OCI-LY3 (cell line): ENCODE measurements around the gene PROCR.
"Not testable (repeated sequence)": the region's sequence is repeated elsewhere in the genome, so short reads cannot be mapped to it uniquely, and the experiment has no call there.

Experiments used
- H2AFZ ChIP-seq: fragments of 200-600, 300-600 bp; shearing (Covaris generic); 2 replicates; pipeline ENCODE4 v1.6.0; 2014; ENCODE audit warnings: antibody characterized with exemption, low read depth, low read length
- H3K27ac ChIP-seq: fragments of 200-600, 300-600 bp; sonication (generic); 2 replicates; pipeline ENCODE4 v1.5.1; 2014; ENCODE audit warnings: mild to moderate bottlenecking, low read length, moderate library complexity, mixed read lengths
- H3K27me3 ChIP-seq: fragments of 200-600, 300-600 bp; sonication (generic); 2 replicates; pipeline ENCODE4 v1.6.1; 2014; ENCODE audit warnings: low read depth, low read length, mixed read lengths
- H3K36me3 ChIP-seq: fragments of 200-600, 300-600 bp; sonication (generic); replicated peaks from 2 replicates; pipeline ENCODE3; 2014; ENCODE audit warnings: low read depth, low read length, mixed read lengths
- H3K4me1 ChIP-seq: fragments of 300-600, 200-600 bp; sonication (generic); 2 replicates; pipeline ENCODE4 v1.6.1; 2014; ENCODE audit warnings: low read length, mixed read lengths
- H3K4me2 ChIP-seq: fragments of 200-600, 300-600 bp; sonication (generic); 2 replicates; pipeline ENCODE4 v1.6.1; 2014; ENCODE audit warnings: low read length, mixed read lengths
- H3K4me3 ChIP-seq: fragments of 300-600, 200-600 bp; sonication (generic); 2 replicates; pipeline ENCODE4 v1.5.1; 2014; ENCODE audit warnings: antibody characterized with exemption, mild to moderate bottlenecking, low read length, moderate library complexity
- H3K79me2 ChIP-seq: fragments of 300-600, 200-600 bp; shearing (Covaris generic); 2 replicates; pipeline ENCODE4 v1.6.1; 2014; ENCODE audit warnings: mild to moderate bottlenecking, low read length, mixed read lengths
- H3K9ac ChIP-seq: fragments of 300-600, 200-600 bp; shearing (Covaris generic); 2 replicates; pipeline ENCODE4 v1.6.0; 2014; ENCODE audit warnings: mild to moderate bottlenecking, low read length, moderate library complexity
- H3K9me3 ChIP-seq: fragments of 200-600, 300-600 bp; shearing (Covaris generic); 2 replicates; pipeline ENCODE4 v1.6.1; 2014; ENCODE audit warnings: low read length, mixed read lengths; ENCODE audit not compliant: insufficient read depth
- H4K20me1 ChIP-seq: fragments of 200-600, 300-600 bp; sonication (generic); 2 replicates; pipeline ENCODE4 v1.6.1; 2016; ENCODE audit warnings: low read length, mixed read lengths; ENCODE audit not compliant: insufficient read depth
- CTCF ChIP-seq: fragments of 200-600, 300-600 bp; sonication (generic); IDR thresholded peaks from 2 replicates; pipeline ENCODE4 v1.5.1; 2014; ENCODE audit warnings: antibody characterized with exemption, low read length, low read depth
- EZH2phosphoT487 ChIP-seq: fragments of 200-600 bp; shearing (Covaris generic); IDR thresholded peaks from 2 replicates; pipeline ENCODE4 v1.6.1; 2018; ENCODE audit warnings: antibody characterized with exemption, mixed run types, low read depth

The PROCR gene

DNA sequence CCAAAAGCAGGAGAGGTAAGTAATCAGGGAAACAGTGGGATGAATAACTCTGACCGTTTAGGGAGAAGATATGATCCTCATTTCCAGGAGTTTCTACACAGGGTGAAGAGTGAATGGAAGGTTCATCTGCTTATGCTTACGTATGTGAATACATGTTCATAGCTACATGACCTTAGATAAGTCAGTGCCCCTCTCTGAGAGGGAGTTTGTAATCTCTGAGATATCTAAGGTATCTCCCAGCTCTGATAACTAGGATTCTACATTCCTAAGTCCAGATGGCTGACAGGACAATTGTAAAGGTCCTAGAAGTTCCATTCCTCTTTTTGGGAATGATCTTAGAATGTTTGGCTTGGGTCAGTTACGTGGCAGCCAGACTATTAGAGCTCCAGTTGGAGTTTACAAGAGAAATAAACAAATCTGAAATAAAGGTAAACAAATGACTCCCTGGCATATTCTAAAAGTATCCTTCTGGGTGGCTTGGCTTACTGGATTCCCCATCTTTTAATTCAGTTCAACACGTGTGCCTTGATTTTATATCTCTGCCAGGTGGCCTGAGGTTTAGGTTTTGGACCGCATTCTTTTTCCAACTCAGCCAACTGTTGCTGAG is 15.8 kb downstream of the PROCR start:
- Histone ChIP-seq H3K27ac (no peak overlapping the region), H3K9ac (no peak overlapping the region), H3K9me3 (no peaks in the 10 kb centered on the region), H3K4me3 (no peak overlapping the region), H3K79me2 (no peaks in the 10 kb centered on the region), H3K27me3 (peaks cover 9% of the 10 kb centered on the region; the same call in 1 of the 2 replicates), H3K36me3 (no peaks in the 10 kb centered on the region), H3K4me1 (no peaks in the 10 kb centered on the region), H3K4me2 (no peak overlapping the region), H4K20me1 (no peaks in the 10 kb centered on the region), H2AFZ (no peak overlapping the region)
- no peak for TF ChIP-seq CTCF
- no peak for TF ChIP-seq EZH2phosphoT487

DNA sequence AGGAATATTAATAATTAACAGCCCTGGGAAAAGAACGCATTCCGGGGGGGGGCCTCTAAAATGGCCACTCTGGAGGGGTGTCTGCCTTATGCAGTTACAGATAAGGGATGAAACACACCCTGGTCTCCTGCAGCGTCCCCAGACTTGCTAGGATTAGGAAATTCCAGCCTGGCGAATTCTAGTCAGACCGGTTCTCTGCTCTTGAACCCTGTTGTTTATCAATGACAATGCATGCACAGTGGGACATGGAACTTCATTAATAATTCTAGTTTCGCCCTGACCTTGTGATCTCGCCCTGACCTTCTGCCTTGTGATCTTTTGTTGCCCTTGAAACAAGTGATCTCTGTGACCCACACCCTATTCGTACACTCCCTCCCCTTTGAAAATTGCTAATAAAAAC is 17.4 kb downstream of the PROCR start:
- H4K20me1 ChIP-seq, H2AFZ ChIP-seq, H3K4me1 ChIP-seq, H3K9me3 ChIP-seq, H3K79me2 ChIP-seq, H3K27ac ChIP-seq, H3K9ac ChIP-seq, H3K4me3 ChIP-seq, H3K4me2 ChIP-seq, H3K27me3 ChIP-seq, H3K36me3 ChIP-seq: not testable (repeated sequence)

DNA sequence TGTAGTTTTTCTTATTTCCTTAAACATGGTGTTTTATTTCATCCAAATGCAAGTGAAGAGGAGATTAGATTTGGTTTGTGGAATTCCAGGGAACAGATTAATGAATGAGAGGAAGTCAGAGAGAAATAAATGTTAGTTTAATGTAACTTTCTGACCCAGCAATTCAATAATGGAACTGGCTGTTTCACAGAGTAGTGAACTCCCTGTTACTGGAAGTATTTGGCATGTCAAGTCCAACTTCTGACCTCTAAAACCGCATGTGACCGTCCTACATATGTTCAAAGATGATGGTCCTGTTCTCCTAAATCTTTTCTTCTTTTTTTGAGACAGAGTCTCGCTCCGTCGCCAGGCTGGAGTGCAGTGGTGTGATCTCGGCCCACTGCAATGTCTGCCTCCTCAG is 18.7 kb downstream of the PROCR start:
- Histone ChIP-seq H2AFZ (no peak overlapping the region), H3K4me1 (no peaks in the 10 kb centered on the region), H3K4me3 (no peak overlapping the region), H4K20me1 (no peaks in the 10 kb centered on the region), H3K27me3 (0 out of 2 replicates have a peak, but pooled peaks cover 6% of the 10 kb centered on the region), H3K4me2 (no peak overlapping the region), H3K79me2 (no peaks in the 10 kb centered on the region), H3K27ac (no peak overlapping the region), H3K9ac (no peak overlapping the region), H3K36me3 (no peaks in the 10 kb centered on the region), H3K9me3 (no peaks in the 10 kb centered on the region)
- TF ChIP-seq CTCF, result no peak
- no peak for TF ChIP-seq EZH2phosphoT487

- Histone ChIP-seq H3K36me3 (no peaks in the 10 kb centered on the region), H3K4me1 (no peaks in the 10 kb centered on the region), H3K79me2 (no peaks in the 10 kb centered on the region), H3K9ac (no peak overlapping the region), H3K27me3 (0 out of 2 replicates have a peak, but pooled peaks cover 6% of the 10 kb centered on the region), H3K4me2 (no peak overlapping the region), H3K9me3 (peaks cover 5% of the 10 kb centered on the region; the same call in 1 of the 2 replicates), H4K20me1 (no peaks in the 10 kb centered on the region), H3K4me3 (no peak overlapping the region), H3K27ac (no peak overlapping the region), H2AFZ (no peak overlapping the region)
- TF ChIP-seq CTCF (no peak), EZH2phosphoT487 (no peak)
Measured at GRCh38 chr20:35191419-35192117, 19.7 kb downstream of the PROCR start.
